Mesodermal cell (in vitro differentiated cells): ENCODE data around the gene ATP13A2.

ENCODE experiments used
- H3K27ac ChIP-seq: 2 replicates; pipeline ENCODE4 v1.7.0; 2013; ENCODE audit warnings: mild to moderate bottlenecking, low read depth, low read length, moderate library complexity; ENCODE audit not compliant: severe bottlenecking
- H3K36me3 ChIP-seq: 2 replicates; pipeline ENCODE4 v1.7.1; 2013; ENCODE audit warnings: mild to moderate bottlenecking, low read length, moderate library complexity; ENCODE audit not compliant: control insufficient read depth, insufficient read depth
- H3K4me1 ChIP-seq: one replicate; pipeline ENCODE4 v1.7.1; 2013; ENCODE audit warnings: mild to moderate bottlenecking, low read length; ENCODE audit not compliant: insufficient read depth, control insufficient read depth, poor library complexity, severe bottlenecking
- H3K4me3 ChIP-seq: 2 replicates; pipeline ENCODE4 v1.7.0; 2013; ENCODE audit warnings: low read length, control low read depth, mild to moderate bottlenecking; ENCODE audit not compliant: insufficient read depth, poor library complexity, severe bottlenecking; ENCODE audit errors: extremely low read depth
- H3K9me3 ChIP-seq: 2 replicates; pipeline ENCODE4 v1.7.1; 2013; ENCODE audit warnings: mild to moderate bottlenecking, low read length, moderate library complexity; ENCODE audit not compliant: control insufficient read depth
- WGBS, 2 experiments: methylation state at CpG; one replicate each; pipeline ENCODE4 v1.1.5; 2013; ENCODE audit warnings: missing lambda C conversion rate in 2 of 2; ENCODE audit not compliant: insufficient coverage in 2 of 2; 5-methylcytosine and 5-hydroxymethylcytosine counted together

Gene ATP13A2

GRCh38 chr1:17002524-17002902 lies 9.2 kb downstream of the ATP13A2 start:
- Histone ChIP-seq H3K4me1 (no peaks in the 10 kb centered on the region), H3K27ac (no peak overlapping the region), H3K36me3 (peaks cover 52% of the 10 kb centered on the region), H3K4me3 (no peak overlapping the region), H3K9me3 (no peaks in the 10 kb centered on the region)
- 87 to 94% methylated on average over 3 to 4 of the region's 4 CpGs for WGBS, 2 experiments

DNA sequence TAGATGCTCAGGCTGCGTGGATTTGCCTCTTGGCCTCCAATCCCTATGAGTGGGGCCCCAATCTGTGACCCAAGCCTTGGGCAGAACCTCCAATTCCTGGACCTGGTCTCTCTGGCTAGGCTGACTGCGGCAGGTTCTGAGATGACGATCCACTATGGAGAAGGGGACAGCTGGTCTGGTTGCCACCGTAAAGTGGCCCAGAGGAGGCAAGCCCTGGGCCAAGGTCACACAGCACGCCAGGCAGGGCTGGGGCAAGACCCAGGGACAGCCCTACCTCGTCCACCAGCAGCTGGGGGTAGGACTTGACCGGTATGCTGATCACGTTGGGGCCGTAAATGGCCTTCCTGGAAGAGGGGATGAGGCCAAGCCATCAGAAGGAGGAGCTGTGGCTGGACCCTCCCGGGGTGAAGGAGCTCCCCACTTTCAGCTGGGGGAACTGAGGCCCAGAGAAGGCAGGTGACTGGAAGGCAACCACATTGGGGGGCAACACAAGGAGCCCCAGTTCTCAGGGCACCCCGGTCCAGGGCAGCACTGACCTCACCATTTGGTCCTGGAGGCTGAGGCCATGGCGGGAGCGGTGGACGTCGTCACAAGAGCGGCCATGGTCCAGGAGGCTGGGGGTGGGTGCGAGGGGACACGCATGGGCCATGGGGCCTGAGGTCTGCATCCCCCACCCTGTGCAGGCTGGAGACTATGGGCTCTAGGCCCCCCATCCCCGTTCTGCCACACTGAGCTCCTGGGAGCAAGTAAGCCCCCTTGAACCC lies 9.8 kb downstream of the ATP13A2 start:
- Histone ChIP-seq H3K4me1 (no peaks in the 10 kb centered on the region), H3K36me3 (peaks cover 55% of the 10 kb centered on the region), H3K4me3 (no peak overlapping the region), H3K27ac (no peak overlapping the region), H3K9me3 (no peaks in the 10 kb centered on the region)
- WGBS, 2 experiments: 90 to 95% methylated on average over 16 to 19 of the region's 19 CpGs

GRCh38 chr1:16999863-17000262 lies 11.9 kb downstream of the ATP13A2 start:
- no peaks in the 10 kb centered on the region for H3K9me3 ChIP-seq
- WGBS, 2 experiments: 90 to 97% methylated on average over 5 of the region's 8 CpGs
- no peak overlapping the region for H3K27ac ChIP-seq
- peaks cover 49% of the 10 kb centered on the region for H3K36me3 ChIP-seq
- H3K4me1 ChIP-seq: no peaks in the 10 kb centered on the region
- H3K4me3 ChIP-seq: no peak overlapping the region

GRCh38 chr1:16998589-16998988 lies 13.1 kb downstream of the ATP13A2 start:
- WGBS, 2 experiments: 91 to 97% methylated on average over 4 of the region's 10 CpGs
- Histone ChIP-seq H3K27ac (no peak overlapping the region), H3K4me1 (no peaks in the 10 kb centered on the region), H3K9me3 (no peaks in the 10 kb centered on the region), H3K36me3 (peaks cover 37% of the 10 kb centered on the region), H3K4me3 (no peak overlapping the region)

DNA sequence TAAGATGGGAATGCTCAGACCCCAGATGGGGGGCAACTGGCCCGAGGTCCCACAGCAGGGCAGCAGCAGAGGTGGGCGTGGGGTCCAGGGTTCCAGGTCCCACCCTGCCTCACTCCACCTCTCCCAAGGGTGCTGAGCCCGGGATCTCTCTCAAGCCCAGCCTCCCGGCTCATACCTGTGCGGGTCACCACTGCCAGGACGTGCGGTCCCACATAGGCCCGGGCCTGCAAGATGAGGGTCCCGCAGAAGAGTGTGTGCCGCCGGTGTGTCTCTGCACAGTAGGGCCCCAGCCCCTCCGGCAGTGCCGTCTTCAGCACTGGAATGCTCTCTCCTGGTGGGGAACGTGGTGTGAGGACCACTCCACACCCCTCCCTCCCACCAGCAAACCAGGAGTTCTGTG lies 14.9 kb downstream of the ATP13A2 start:
- H3K4me3 ChIP-seq: no peak overlapping the region
- no peaks in the 10 kb centered on the region for H3K9me3 ChIP-seq
- WGBS, 2 experiments: 94% methylated on average over 13 to 14 of the region's 14 CpGs
- H3K27ac ChIP-seq: no peak overlapping the region
- peaks cover 23% of the 10 kb centered on the region for H3K36me3 ChIP-seq
- H3K4me1 ChIP-seq: no peaks in the 10 kb centered on the region

GRCh38 chr1:16993521-16994038 lies 18.1 kb downstream of the ATP13A2 start:
- 90 to 95% methylated on average over 8 to 13 of the region's 15 CpGs for WGBS, 2 experiments
- Histone ChIP-seq H3K9me3 (no peaks in the 10 kb centered on the region), H3K4me3 (no peak overlapping the region), H3K27ac (no peak overlapping the region), H3K4me1 (no peaks in the 10 kb centered on the region), H3K36me3 (peaks cover 6% of the 10 kb centered on the region)

DNA sequence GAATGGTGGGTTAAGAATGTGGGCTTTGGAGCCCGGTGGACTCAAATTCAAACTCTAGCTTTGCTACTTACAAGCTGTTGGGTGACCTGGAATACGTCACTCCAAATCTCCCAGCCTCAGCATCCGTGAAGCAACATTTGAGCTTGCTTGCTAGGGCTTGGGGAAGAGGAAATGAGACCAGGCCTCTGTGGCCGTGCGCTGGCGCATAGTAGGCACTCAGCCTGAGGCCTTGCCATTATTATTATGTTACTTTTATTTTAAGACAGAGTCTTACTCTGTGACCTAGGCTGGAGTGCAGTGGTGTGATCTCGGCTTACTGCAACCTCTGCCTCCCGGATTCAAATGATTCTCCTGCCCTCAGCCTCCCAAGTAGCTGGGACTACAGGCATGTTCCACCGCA lies 19.1 kb downstream of the ATP13A2 start:
- Histone ChIP-seq H3K4me3 (no peak overlapping the region), H3K4me1 (no peaks in the 10 kb centered on the region), H3K9me3 (no peaks in the 10 kb centered on the region), H3K27ac (no peak overlapping the region), H3K36me3 (peaks cover 10% of the 10 kb centered on the region)
- 92 to 95% methylated on average over 4 of the region's 9 CpGs for WGBS, 2 experiments

DNA sequence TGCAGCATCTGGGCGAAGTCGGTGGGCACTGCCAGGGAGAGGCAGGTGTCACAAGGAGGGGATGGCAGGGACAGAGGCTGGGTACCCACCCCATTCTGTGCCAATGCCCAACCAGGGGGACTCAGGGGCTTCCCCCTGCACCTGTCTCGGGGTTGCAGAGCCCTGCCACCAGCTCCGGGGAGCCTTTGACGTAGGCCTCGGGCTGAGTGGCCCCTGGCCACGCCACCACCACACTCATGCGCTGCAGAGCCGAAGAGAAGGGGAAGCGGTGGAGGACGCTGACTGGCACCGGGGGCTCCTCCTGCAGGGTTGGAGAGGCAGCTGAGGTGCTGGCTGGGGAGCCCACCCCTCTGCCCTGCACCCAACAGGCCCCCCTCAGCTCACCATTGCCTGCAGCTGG lies 19.6 kb downstream of the ATP13A2 start:
- Histone ChIP-seq H3K4me3 (no peak overlapping the region), H3K36me3 (peaks cover 13% of the 10 kb centered on the region), H3K4me1 (no peaks in the 10 kb centered on the region), H3K27ac (no peak overlapping the region), H3K9me3 (no peaks in the 10 kb centered on the region)
- 94 to 95% methylated on average over 7 of the region's 12 CpGs for WGBS, 2 experiments

GRCh38 chr1:16991571-16991970 lies 20.2 kb downstream of the ATP13A2 start:
- no peak overlapping the region for H3K27ac ChIP-seq

GRCh38 chr1:16989676-16990391 lies 21.9 kb downstream of the ATP13A2 start:
- Histone ChIP-seq H3K4me3 (no peak overlapping the region), H3K4me1 (no peaks in the 10 kb centered on the region), H3K9me3 (no peaks in the 10 kb centered on the region), H3K36me3 (peaks cover 21% of the 10 kb centered on the region), H3K27ac (no peak overlapping the region)
- 96 to 97% methylated on average over 18 to 22 of the region's 22 CpGs for WGBS, 2 experiments

More at GRCh38 chr1:16991571-16991970, 20.2 kb downstream of the ATP13A2 start:
- Histone ChIP-seq H3K36me3 (peaks cover 13% of the 10 kb centered on the region), H3K9me3 (no peaks in the 10 kb centered on the region), H3K4me1 (no peaks in the 10 kb centered on the region), H3K4me3 (no peak overlapping the region)
- WGBS, 2 experiments: 97 to 98% methylated on average over 12 of the region's 12 CpGs

DNA sequence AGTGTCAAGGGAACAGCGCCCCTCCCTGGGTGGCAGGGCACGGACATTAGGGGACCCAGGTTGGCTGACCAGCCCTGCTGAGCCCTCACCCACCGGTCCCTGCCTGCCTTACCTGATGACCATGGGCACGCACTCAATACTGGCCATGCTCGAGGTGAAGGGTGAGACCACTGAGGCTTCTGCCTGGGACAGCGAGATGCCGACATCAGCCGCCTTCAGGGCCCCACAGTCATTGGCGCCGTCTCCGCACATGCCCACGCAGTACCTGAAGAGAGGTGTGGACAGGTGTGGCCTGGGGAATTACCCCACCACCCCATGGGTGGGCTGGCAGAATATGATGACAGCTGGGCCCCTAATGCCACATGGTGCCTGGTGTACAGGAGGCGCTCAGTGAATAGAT lies 23.5 kb downstream of the ATP13A2 start:
- no peaks in the 10 kb centered on the region for H3K9me3 ChIP-seq
- 87 to 90% methylated on average over 12 of the region's 13 CpGs for whole genome bisulfite sequencing, 2 experiments
- no peak overlapping the region for H3K4me3 ChIP-seq
- H3K36me3 ChIP-seq: peaks cover 21% of the 10 kb centered on the region
- no peak overlapping the region for H3K27ac ChIP-seq
- no peaks in the 10 kb centered on the region for H3K4me1 ChIP-seq
